H1 (cell line): ENCODE data around the gene SV2C. TPM values are rescaled to one million over a fixed set of nuclear protein-coding genes. Genes with fewer than 3 reads are reported as not detected.
A peak's percentile ranks its signal among the peaks of the same experiment; 100 is the strongest.

Source experiments
- CTCF ChIA-PET: fragments of 300-600 bp; sonication (Branson Sonifier 250); formaldehyde crosslinking; loops from one replicate; lab custom pipeline; 2021; ENCODE audit not compliant: partially characterized antibody; lab: Charles Lee
- POLR2A ChIA-PET: fragments of 300-600 bp; sonication (Branson Sonifier 250); formaldehyde crosslinking; loops from one replicate; lab custom pipeline; 2021; ENCODE audit warnings: inconsistent platforms; ENCODE audit not compliant: partially characterized antibody; lab: Charles Lee
- DNase-seq, 2 experiments: peaks; one replicate each; pipeline versions ENCODE4 v3.0.0 to v3.0.0-alpha.2; 2010 to 2022; ENCODE audit warnings: low spot score in 2 of 2, low read depth in 1 of 2, mixed read lengths in 1 of 2
- FAIRE-seq: peaks from 2 replicates; lab custom pipeline; 2011; peaks lifted over from hg19 to GRCh38; lab: Jason Lieb, UNC
- H2AFZ ChIP-seq: 2 replicates; pipeline ENCODE4 v1.8.1; 2012; ENCODE audit warnings: low read length, inconsistent platforms
- H2AK5ac ChIP-seq: 2 replicates; pipeline ENCODE4 v1.6.1; 2013; ENCODE audit warnings: low read depth, low read length
- H2BK120ac ChIP-seq: replicated peaks from 2 replicates; pipeline ENCODE3; 2013; ENCODE audit warnings: low read depth, low read length, inconsistent platforms
- H2BK12ac ChIP-seq: 2 replicates; pipeline ENCODE4 v1.6.1; 2013; ENCODE audit warnings: low read depth, low read length
- H2BK15ac ChIP-seq: 2 replicates; pipeline ENCODE4 v1.6.1; 2013; ENCODE audit warnings: low read length
- H2BK20ac ChIP-seq: 2 replicates; pipeline ENCODE4 v1.6.1; 2013; ENCODE audit warnings: low read length
- H2BK5ac ChIP-seq: 2 replicates; pipeline ENCODE4 v1.6.1; 2013; ENCODE audit warnings: low read depth, low read length
- H3K14ac ChIP-seq: 2 replicates; pipeline ENCODE4 v1.6.1; 2013; ENCODE audit warnings: inconsistent platforms; ENCODE audit not compliant: insufficient read length
- H3K18ac ChIP-seq: 2 replicates; pipeline ENCODE4 v1.6.1; 2013; ENCODE audit warnings: low read length; ENCODE audit errors: extremely low read depth
- H3K23ac ChIP-seq: 2 replicates; pipeline ENCODE4 v1.6.1; 2013; ENCODE audit warnings: inconsistent platforms; ENCODE audit not compliant: insufficient read length
- H3K23me2 ChIP-seq: 2 replicates; pipeline ENCODE4 v1.6.1; 2013; ENCODE audit warnings: low read depth, low read length
- H3K27ac ChIP-seq: 2 replicates; pipeline ENCODE4 v1.6.1; 2011; ENCODE audit warnings: low read depth, low read length, inconsistent platforms
- H3K27me3 ChIP-seq, 4 experiments: replicated peaks in 1 of 4; 1 replicate in 1 of 4; 2 replicates in 3 of 4; pipeline versions ENCODE4 v1.6.1 to v1.8.1; 2011 to 2013; ENCODE audit warnings: low read length in 3 of 4, mild to moderate bottlenecking in 3 of 4, inconsistent platforms in 2 of 4, mixed read lengths in 2 of 4, moderate library complexity in 1 of 4; ENCODE audit not compliant: control insufficient read depth in 3 of 4, insufficient read depth in 3 of 4; ENCODE audit errors: extremely low read depth in 1 of 4
- H3K36me3 ChIP-seq, 4 experiments: 2 replicates each; pipeline versions ENCODE4 v1.6.1 to v1.8.1; 2011 to 2013; ENCODE audit warnings: mild to moderate bottlenecking in 4 of 4, low read length in 3 of 4, moderate library complexity in 2 of 4, control low read depth in 1 of 4, inconsistent platforms in 1 of 4; ENCODE audit not compliant: insufficient read depth in 4 of 4, control insufficient read depth in 2 of 4
- H3K4ac ChIP-seq: replicated peaks from 2 replicates; pipeline ENCODE3; 2013; ENCODE audit warnings: low read length, low read depth, mixed read lengths, inconsistent platforms; ENCODE audit not compliant: insufficient read length
- H3K4me1 ChIP-seq, 4 experiments: replicated peaks in 1 of 4; 1 replicate in 1 of 4; 2 replicates in 3 of 4; pipeline versions ENCODE4 v1.6.1 to v1.8.1; 2011 to 2013; ENCODE audit warnings: low read length in 3 of 4, inconsistent platforms in 2 of 4, mixed read lengths in 1 of 4; ENCODE audit not compliant: insufficient read depth in 4 of 4, control insufficient read depth in 3 of 4
- H3K4me2 ChIP-seq, 2 experiments: 2 replicates each; pipeline versions ENCODE4 v1.6.1 to v1.8.1; 2011 to 2013; ENCODE audit warnings: low read depth in 2 of 2, low read length in 2 of 2, control low read depth in 1 of 2, inconsistent platforms in 1 of 2, mild to moderate bottlenecking in 1 of 2; ENCODE audit not compliant: insufficient read depth in 1 of 2
- H3K4me3 ChIP-seq, 4 experiments: fragments of 200-600, 300-600 bp in 1 of 4; sonication (generic), shearing (Covaris generic), sonication (Bioruptor Twin) in 1 of 4; 2 replicates each; pipeline versions ENCODE4 v1.5.1 to v1.8.1; 2011 to 2016; ENCODE audit warnings: low read length in 4 of 4, low read depth in 3 of 4, control low read depth in 2 of 4, inconsistent platforms in 2 of 4, mild to moderate bottlenecking in 2 of 4, mixed read lengths in 1 of 4, moderate library complexity in 1 of 4; ENCODE audit not compliant: insufficient read depth in 2 of 4; ENCODE audit errors: extremely low read depth in 1 of 4
- H3K56ac ChIP-seq: replicated peaks from 2 replicates; pipeline ENCODE3; 2013; ENCODE audit warnings: low read depth, mild to moderate bottlenecking, mixed read lengths, low read length, inconsistent platforms; ENCODE audit not compliant: insufficient read length
- H3K79me1 ChIP-seq: 2 replicates; pipeline ENCODE4 v1.6.1; 2013; ENCODE audit warnings: low read depth, low read length, control low read depth
- H3K79me2 ChIP-seq, 2 experiments: 2 replicates each; pipeline versions ENCODE4 v1.6.1 to v1.8.1; 2012 to 2013; ENCODE audit warnings: low read length in 2 of 2, mild to moderate bottlenecking in 2 of 2, inconsistent platforms in 1 of 2; ENCODE audit not compliant: insufficient read depth in 2 of 2, control insufficient read depth in 1 of 2
- H3K9ac ChIP-seq, 4 experiments: replicated peaks in 1 of 4; 1 replicate in 1 of 4; 2 replicates in 3 of 4; pipeline versions ENCODE4 v1.6.1 to v1.8.1; 2011 to 2013; ENCODE audit warnings: low read depth in 3 of 4, low read length in 3 of 4, control low read depth in 2 of 4, mild to moderate bottlenecking in 2 of 4, moderate library complexity in 2 of 4, inconsistent platforms in 1 of 4; ENCODE audit errors: extremely low read depth in 1 of 4
- H3K9me3 ChIP-seq, 2 experiments: 2 replicates each; pipeline versions ENCODE4 v1.6.1 to v1.8.1; 2012 to 2013; ENCODE audit warnings: mild to moderate bottlenecking in 2 of 2, moderate library complexity in 2 of 2, control low read depth in 1 of 2, inconsistent platforms in 1 of 2, low read depth in 1 of 2, low read length in 1 of 2, mixed read lengths in 1 of 2; ENCODE audit not compliant: insufficient read depth in 2 of 2
- H4K20me1 ChIP-seq, 2 experiments: replicated peaks in 1 of 2; 2 replicates each; pipeline versions ENCODE3 to v1.8.1; 2011 to 2013; ENCODE audit warnings: inconsistent platforms in 2 of 2, low read length in 2 of 2, mild to moderate bottlenecking in 1 of 2; ENCODE audit not compliant: insufficient read depth in 2 of 2, control insufficient read depth in 1 of 2
- H4K5ac ChIP-seq: 2 replicates; pipeline ENCODE4 v1.6.1; 2013; ENCODE audit warnings: low read length, low read depth, mixed read lengths, inconsistent platforms; ENCODE audit not compliant: insufficient read length
- H4K8ac ChIP-seq: 2 replicates; pipeline ENCODE4 v1.8.0; 2013; ENCODE audit warnings: mild to moderate bottlenecking, moderate library complexity, low read length, inconsistent platforms; ENCODE audit not compliant: insufficient read depth; ENCODE audit errors: extremely low read depth
- H4K91ac ChIP-seq: replicated peaks from 2 replicates; pipeline ENCODE3; 2013; ENCODE audit warnings: low read length, mixed read lengths, inconsistent platforms; ENCODE audit not compliant: insufficient read length
- E2F6 ChIP-seq: IDR thresholded peaks from 2 replicates; pipeline ENCODE4 v1.6.1; 2012; ENCODE audit warnings: inconsistent platforms
- EGR1 ChIP-seq: IDR thresholded peaks from 2 replicates; pipeline ENCODE4 v1.6.1; 2011; ENCODE audit warnings: low read depth, low read length, borderline replicate concordance
- KDM1A ChIP-seq: fragments of 200-600, 300-600 bp; sonication (generic); IDR thresholded peaks from 2 replicates; pipeline ENCODE4 v1.7.1; 2016; ENCODE audit warnings: mild to moderate bottlenecking, low read length, borderline replicate concordance
- NANOG ChIP-seq: IDR thresholded peaks from 2 replicates; pipeline ENCODE4 v1.6.1; 2011; ENCODE audit warnings: low read length, low read depth, mild to moderate bottlenecking, inconsistent platforms; ENCODE audit not compliant: insufficient read depth, poor library complexity, severe bottlenecking
- POLR2AphosphoS5 ChIP-seq: IDR thresholded peaks from 2 replicates; pipeline ENCODE4 v1.6.1; 2011; ENCODE audit warnings: low read depth, low read length
- RNF2 ChIP-seq: fragments of 200-900, 300-1000 bp; sonication (generic); IDR thresholded peaks from 2 replicates; pipeline ENCODE4 v1.7.1; 2016; ENCODE audit warnings: borderline replicate concordance, low read depth, mild to moderate bottlenecking, antibody characterized with exemption, low read length; ENCODE audit not compliant: poor library complexity, severe bottlenecking; ENCODE audit errors: missing control alignments
- SIX5 ChIP-seq: IDR thresholded peaks from 2 replicates; pipeline ENCODE4 v1.6.1; 2011; ENCODE audit warnings: mild to moderate bottlenecking, low read depth, low read length
- SP2 ChIP-seq: IDR thresholded peaks from 2 replicates; pipeline ENCODE4 v1.6.1; 2012; ENCODE audit warnings: mild to moderate bottlenecking, low read length, inconsistent platforms
- USF2 ChIP-seq: IDR thresholded peaks from 2 replicates; pipeline ENCODE4 v1.6.1; 2011; ENCODE audit warnings: low read length, improper control_type of control experiment
- YY1 ChIP-seq: IDR thresholded peaks from 2 replicates; pipeline ENCODE4 v1.6.1; 2011; ENCODE audit warnings: low read depth, mild to moderate bottlenecking, low read length
- WGBS, 2 experiments: shearing (Covaris generic) in 1 of 2; methylation state at CpG; one replicate each; pipeline versions ENCODE4 v1.1.6 to v1.1.7; 2013 to 2015; ENCODE audit warnings: low lambda C conversion rate in 2 of 2, mixed read lengths in 2 of 2, inconsistent platforms in 1 of 2, low coverage in 1 of 2, missing lambda C conversion rate in 1 of 2; ENCODE audit not compliant: insufficient replicate concordance in 2 of 2, insufficient coverage in 1 of 2, insufficient read length in 1 of 2; ENCODE audit errors: extremely low coverage in 1 of 2, missing lambda C conversion rate in 1 of 2; 5-methylcytosine and 5-hydroxymethylcytosine counted together
- polyA plus RNA-seq, 7 experiments: library from polyadenylated mRNA; depleted of rRNA in 3 of 7; stranded (reverse) in 5 of 7; unstranded in 2 of 7; fragments of >200 nt in 5 of 7; fragments of 200-250 nt in 2 of 7; gene quantifications; 1 replicate in 5 of 7; 2 replicates in 1 of 7; 4 replicates in 1 of 7; pipeline versions ENCODE4 v1.2.1 to v1.2.3, GENCODE V29; 2011 to 2013; ENCODE audit warnings: missing spikeins in 2 of 7, mixed read lengths in 2 of 7
- total RNA-seq: library from RNA; stranded (reverse); fragmentation: NEBNext Ultra II Directional; extraction: Animal tissue kit (Norgen Biotek cat#: 25700); gene quantifications from 2 replicates; pipeline ENCODE4 v1.2.1, GENCODE V29; 2021

SV2C gene
- total and polyA plus RNA-seq, 2 of the 8 experiments (the other 6 are each of a cell fraction or from before 2014, with no cell fraction given), result 0.08 to 0.24 TPM

DNA sequence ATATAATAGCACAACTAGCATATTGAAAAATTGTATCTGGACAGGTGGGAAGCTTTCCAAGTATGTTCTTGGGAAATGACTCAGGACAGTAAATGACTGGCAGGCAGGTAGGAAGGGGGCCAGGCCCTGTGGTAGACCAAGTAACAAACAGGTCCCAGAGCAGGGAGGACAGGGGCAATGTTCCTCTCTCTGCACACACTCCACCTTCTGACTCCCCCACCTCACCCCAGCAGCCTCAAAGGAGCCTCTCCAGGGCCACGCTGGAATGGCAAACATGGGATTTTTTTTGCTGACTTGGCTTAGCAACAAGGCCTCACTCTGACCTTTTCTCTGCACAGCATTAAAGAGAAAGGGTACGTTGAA lies 288.8 kb downstream of the SV2C start:
- Histone ChIP-seq H3K14ac (no peak overlapping the region), H2AFZ (peak overlapping the region; percentile 77), H4K91ac (no peak overlapping the region), H3K27me3 (no peaks in the 10 kb centered on the region), H3K18ac (no peak overlapping the region), H2BK5ac (0 out of 2 replicates have a peak overlapping the region, but pooled peaks have one; percentile 60), H4K8ac (no peak overlapping the region), H3K4me1 (peaks cover 0 to 4% (median 1%) of the 10 kb centered on the region in 4 experiments; a peak in 2 of 7 replicates), H2BK20ac (peak overlapping the region; percentile 80; the same call in 1 of the 2 replicates), H3K36me3 (no peaks in the 10 kb centered on the region), H3K4ac (no peak overlapping the region), H4K20me1 (no peaks in the 10 kb centered on the region), H3K27ac (no peak overlapping the region), H3K4me3 (no peak overlapping the region), H3K23ac (no peak overlapping the region), H3K9me3 (no peaks in the 10 kb centered on the region), H2BK15ac (no peak overlapping the region; the same call in 1 of the 2 replicates), H4K5ac (no peak overlapping the region), H2BK12ac (no peak overlapping the region), H3K23me2 (no peaks in the 10 kb centered on the region), H3K4me2 (no peak overlapping the region), H3K56ac (no peak overlapping the region), H2AK5ac (0 out of 2 replicates have a peak overlapping the region, but pooled peaks have one; percentile 53), H3K79me2 (no peaks in the 10 kb centered on the region), H3K79me1 (no peaks in the 10 kb centered on the region), H3K9ac (no peak overlapping the region), H2BK120ac (no peak overlapping the region)
- FAIRE-seq (no peak), DNase-seq (no peak)
- WGBS, 2 experiments, result 78% methylated on average over 2 of the region's 2 CpGs; no CpG with 5 or more reads in 1 of the 2 experiments
- ChIA-PET POLR2A (no interaction called here), CTCF (interaction anchor here (0.6 kb wide), 1 partner anchor 41 kb away, joined by 4 read pairs; no protein-coding TSS in a partner anchor)
- TF ChIP-seq EGR1, result no peak
- TF ChIP-seq RNF2, result no peak
- no peak for TF ChIP-seq POLR2AphosphoS5
- TF ChIP-seq E2F6, result no peak
- no peak for TF ChIP-seq YY1
- TF ChIP-seq SP2, result no peak
- TF ChIP-seq NANOG, result no peak
- no peak for TF ChIP-seq KDM1A
- TF ChIP-seq USF2, result no peak
- no peak for TF ChIP-seq SIX5
